ENCODE measurements around the gene HBM. TPM values are rescaled to one million over a fixed set of nuclear protein-coding genes. Genes with fewer than 3 reads are reported as not detected.
"Not testable (repeated sequence)": the region's sequence is repeated elsewhere in the genome, so short reads cannot be mapped to it uniquely, and the experiment has no call there.

The HBM gene
- total RNA-seq, 1 donor from 2014 or later = not detected

- no peak overlapping the region for H3K9ac ChIP-seq
- no peak overlapping the region for H3K4me3 ChIP-seq
- TF ChIP-seq, protein P1, sequence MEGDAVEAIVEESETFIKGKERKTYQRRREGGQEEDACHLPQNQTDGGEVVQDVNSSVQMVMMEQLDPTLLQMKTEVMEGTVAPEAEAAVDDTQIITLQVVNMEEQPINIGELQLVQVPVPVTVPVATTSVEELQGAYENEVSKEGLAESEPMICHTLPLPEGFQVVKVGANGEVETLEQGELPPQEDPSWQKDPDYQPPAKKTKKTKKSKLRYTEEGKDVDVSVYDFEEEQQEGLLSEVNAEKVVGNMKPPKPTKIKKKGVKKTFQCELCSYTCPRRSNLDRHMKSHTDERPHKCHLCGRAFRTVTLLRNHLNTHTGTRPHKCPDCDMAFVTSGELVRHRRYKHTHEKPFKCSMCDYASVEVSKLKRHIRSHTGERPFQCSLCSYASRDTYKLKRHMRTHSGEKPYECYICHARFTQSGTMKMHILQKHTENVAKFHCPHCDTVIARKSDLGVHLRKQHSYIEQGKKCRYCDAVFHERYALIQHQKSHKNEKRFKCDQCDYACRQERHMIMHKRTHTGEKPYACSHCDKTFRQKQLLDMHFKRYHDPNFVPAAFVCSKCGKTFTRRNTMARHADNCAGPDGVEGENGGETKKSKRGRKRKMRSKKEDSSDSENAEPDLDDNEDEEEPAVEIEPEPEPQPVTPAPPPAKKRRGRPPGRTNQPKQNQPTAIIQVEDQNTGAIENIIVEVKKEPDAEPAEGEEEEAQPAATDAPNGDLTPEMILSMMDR (IDR thresholded peaks at IDR 0.05) = no peak
- TF ChIP-seq EZH2 (IDR thresholded peaks at IDR 0.05) = no peak
- TF ChIP-seq EZH2phosphoT487 (IDR thresholded peaks at IDR 0.05) = no peak
- H3K79me2 ChIP-seq (ENCODE audit: low read depth) = no peaks in the 10 kb centered on the region
- peaks cover 10% of the 10 kb centered on the region for H3F3A ChIP-seq (ENCODE audit: low read depth)
- Mint-ChIP-seq H3K9me3 (peaks cover 2% of the 10 kb centered on the region), H3K27ac (no peak overlapping the region), H3K4me1 (peaks cover 3% of the 10 kb centered on the region), H3K27me3 (ENCODE audit: insufficient read depth, low read depth) (peaks cover 46% of the 10 kb centered on the region), H3K36me3 (no peaks in the 10 kb centered on the region), H3K4me3 (no peak overlapping the region)
- no peak overlapping the region for H3K27ac ChIP-seq
- H2AFZ ChIP-seq (replicated peaks) = no peak overlapping the region
- H3K4me1 ChIP-seq = peaks cover 11% of the 10 kb centered on the region
- no peaks in the 10 kb centered on the region for H3K36me3 ChIP-seq
- peaks cover 25% of the 10 kb centered on the region for H4K20me1 ChIP-seq (ENCODE audit: low read depth)
- peaks cover 80% of the 10 kb centered on the region for H3K27me3 ChIP-seq
- no peaks in the 10 kb centered on the region for H3K9me3 ChIP-seq (ENCODE audit: low read depth)
- H3K4me2 ChIP-seq = no peak overlapping the region
- no peak for DNase-seq (ENCODE audit: low spot score)
Measured at GRCh38 chr16:162271-162991, 3.3 kb upstream of the HBM start.

- not testable (repeated sequence) for DNase-seq (ENCODE audit: low spot score); H3K36me3 Mint-ChIP-seq; H3K9ac ChIP-seq; H3K36me3 ChIP-seq; H3K79me2 ChIP-seq (ENCODE audit: low read depth); H3K27ac ChIP-seq; H3K4me3 ChIP-seq; H3F3A ChIP-seq (ENCODE audit: low read depth); H2AFZ ChIP-seq (replicated peaks); H3K4me1 Mint-ChIP-seq; H3K4me3 Mint-ChIP-seq; H3K9me3 ChIP-seq (ENCODE audit: low read depth); H3K27ac Mint-ChIP-seq; H3K9me3 Mint-ChIP-seq; H3K4me2 ChIP-seq
- peaks cover 80% of the 10 kb centered on the region for H3K27me3 ChIP-seq
- peaks cover 47% of the 10 kb centered on the region for H3K27me3 Mint-ChIP-seq (ENCODE audit: insufficient read depth, low read depth)
- H3K4me1 ChIP-seq = peaks cover 11% of the 10 kb centered on the region
- H4K20me1 ChIP-seq (ENCODE audit: low read depth) = peaks cover 32% of the 10 kb centered on the region
Measured at GRCh38 chr16:163139-163538, 2.6 kb upstream of the HBM start.

DNA sequence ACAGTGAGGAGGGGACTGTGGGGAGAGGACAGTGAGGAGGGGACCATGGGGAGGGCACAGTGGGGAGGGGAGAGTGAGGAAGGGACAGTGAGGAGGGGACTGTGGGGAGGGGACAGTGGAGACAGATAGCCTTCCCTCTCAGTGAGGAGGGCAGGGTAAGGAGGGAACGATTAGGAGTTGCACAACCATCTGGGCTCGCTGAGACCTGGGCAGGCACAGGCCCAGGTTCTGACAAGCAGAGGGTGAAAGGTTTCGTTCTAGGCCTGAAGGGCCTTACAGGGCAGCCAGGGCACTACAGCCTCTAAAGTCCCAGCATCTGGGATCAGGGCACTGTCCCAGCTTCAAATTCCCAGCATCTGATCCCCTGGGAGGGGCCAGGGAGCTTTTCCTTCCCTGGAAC is 2.1 kb upstream of the HBM start:
- H3K27ac Mint-ChIP-seq; H3K4me1 Mint-ChIP-seq; H3K4me3 ChIP-seq; H3K79me2 ChIP-seq (ENCODE audit: low read depth); H3K36me3 ChIP-seq; H3K9me3 Mint-ChIP-seq; H3F3A ChIP-seq (ENCODE audit: low read depth); H3K9ac ChIP-seq; H3K9me3 ChIP-seq (ENCODE audit: low read depth); H3K36me3 Mint-ChIP-seq; H2AFZ ChIP-seq (replicated peaks); H3K27ac ChIP-seq; DNase-seq (ENCODE audit: low spot score); H3K4me3 Mint-ChIP-seq; H3K4me2 ChIP-seq: not testable (repeated sequence)
- H3K4me1 ChIP-seq = peaks cover 11% of the 10 kb centered on the region
- H3K27me3 ChIP-seq = peaks cover 80% of the 10 kb centered on the region
- H4K20me1 ChIP-seq (ENCODE audit: low read depth) = peaks cover 37% of the 10 kb centered on the region
- peaks cover 49% of the 10 kb centered on the region for H3K27me3 Mint-ChIP-seq (ENCODE audit: insufficient read depth, low read depth)

GRCh38 chr16:164134-164823 is 1.5 kb upstream of the HBM start:
- not testable (repeated sequence) for H3K36me3 Mint-ChIP-seq, H3K4me1 Mint-ChIP-seq
- H3K27me3 Mint-ChIP-seq (ENCODE audit: insufficient read depth, low read depth) = peaks cover 55% of the 10 kb centered on the region

More at GRCh38 chr16:164134-164823, 1.5 kb upstream of the HBM start:
- not testable (repeated sequence) for H3K9me3 ChIP-seq (ENCODE audit: low read depth); H3K9ac ChIP-seq; H3K36me3 ChIP-seq; H3K79me2 ChIP-seq (ENCODE audit: low read depth); H3K4me3 ChIP-seq; H3K9me3 Mint-ChIP-seq; DNase-seq (ENCODE audit: low spot score); H3K27ac Mint-ChIP-seq; H2AFZ ChIP-seq (replicated peaks); H3K27ac ChIP-seq; H3F3A ChIP-seq (ENCODE audit: low read depth); H3K4me3 Mint-ChIP-seq; H3K4me2 ChIP-seq
- Histone ChIP-seq H4K20me1 (ENCODE audit: low read depth) (peaks cover 42% of the 10 kb centered on the region), H3K27me3 (peaks cover 80% of the 10 kb centered on the region), H3K4me1 (peaks cover 11% of the 10 kb centered on the region)
